Adrenal gland (tissue), 5 donors: Measurements from ENCODE around the gene ADD3.

Experiments used
- POLR2A ChIP-seq, 2 donors: fragments of 450-650 bp; IDR thresholded peaks; one replicate each; pipeline ENCODE4 v1.6.1; 2017; ENCODE audit warnings: antibody characterized with exemption in 2 of 2, mild to moderate bottlenecking in 2 of 2, moderate library complexity in 1 of 2
- TF ChIP-seq, protein P1 (sequence below), 6 experiments: fragments of 450-650 bp in 4 of 6; fragments of 200-600 bp in 2 of 6; sonication (generic) in 1 of 6; IDR thresholded peaks; 1 replicate in 5 of 6; 2 replicates in 1 of 6; pipeline versions ENCODE4 v1.5.1 to v1.8.0; 2016 to 2021; ENCODE audit warnings: antibody characterized with exemption in 6 of 6, mild to moderate bottlenecking in 2 of 6, moderate library complexity in 1 of 6
- donor health status: DM: no; HTN: no; CAD: no.

DNA sequence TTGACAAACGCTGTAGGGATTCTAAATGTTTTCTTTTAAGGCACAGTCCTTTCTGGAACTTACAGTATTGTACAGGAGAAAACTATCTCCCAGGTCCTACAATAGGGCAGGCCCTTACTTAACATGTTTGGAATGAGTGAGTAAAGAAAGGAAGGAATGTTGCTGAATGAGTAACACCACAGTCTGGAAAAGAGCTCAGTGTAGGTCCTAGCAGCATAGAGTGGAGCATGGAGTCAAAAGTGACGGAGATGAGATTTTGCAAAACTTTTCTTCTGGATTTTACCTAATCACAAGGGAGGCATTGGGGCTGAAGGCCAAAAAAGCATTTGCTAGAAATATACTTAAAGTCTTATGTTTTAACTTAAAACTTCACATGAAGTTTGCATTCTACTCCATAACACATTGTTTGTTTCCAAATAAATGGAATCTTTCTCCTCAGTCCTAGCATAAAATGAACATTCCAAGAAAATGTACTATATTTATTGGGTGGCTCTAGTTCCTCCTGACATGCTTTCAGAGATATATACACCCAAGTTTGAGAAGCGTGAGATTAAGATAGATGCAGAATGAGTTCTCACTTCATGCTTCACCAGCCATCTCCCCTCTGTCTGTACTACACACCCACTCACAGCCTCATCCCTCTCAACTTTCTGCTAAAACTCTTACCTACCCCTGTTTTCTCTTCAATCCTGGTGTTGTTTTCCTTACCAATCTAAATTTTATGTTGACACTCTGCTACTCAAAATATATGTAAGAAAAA lies 20.2 kb upstream of the ADD3 start:
- TF ChIP-seq, protein P1, sequence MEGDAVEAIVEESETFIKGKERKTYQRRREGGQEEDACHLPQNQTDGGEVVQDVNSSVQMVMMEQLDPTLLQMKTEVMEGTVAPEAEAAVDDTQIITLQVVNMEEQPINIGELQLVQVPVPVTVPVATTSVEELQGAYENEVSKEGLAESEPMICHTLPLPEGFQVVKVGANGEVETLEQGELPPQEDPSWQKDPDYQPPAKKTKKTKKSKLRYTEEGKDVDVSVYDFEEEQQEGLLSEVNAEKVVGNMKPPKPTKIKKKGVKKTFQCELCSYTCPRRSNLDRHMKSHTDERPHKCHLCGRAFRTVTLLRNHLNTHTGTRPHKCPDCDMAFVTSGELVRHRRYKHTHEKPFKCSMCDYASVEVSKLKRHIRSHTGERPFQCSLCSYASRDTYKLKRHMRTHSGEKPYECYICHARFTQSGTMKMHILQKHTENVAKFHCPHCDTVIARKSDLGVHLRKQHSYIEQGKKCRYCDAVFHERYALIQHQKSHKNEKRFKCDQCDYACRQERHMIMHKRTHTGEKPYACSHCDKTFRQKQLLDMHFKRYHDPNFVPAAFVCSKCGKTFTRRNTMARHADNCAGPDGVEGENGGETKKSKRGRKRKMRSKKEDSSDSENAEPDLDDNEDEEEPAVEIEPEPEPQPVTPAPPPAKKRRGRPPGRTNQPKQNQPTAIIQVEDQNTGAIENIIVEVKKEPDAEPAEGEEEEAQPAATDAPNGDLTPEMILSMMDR (IDR thresholded peaks at IDR 0.05): no peak
- no peak for TF ChIP-seq POLR2A (IDR thresholded peaks at IDR 0.05)
